AG04450 (cell line): ENCODE results near the gene MSI2. TPM values are rescaled to one million over a fixed set of nuclear protein-coding genes. Genes with fewer than 3 reads are reported as not detected.

ENCODE experiments used
- CTCF ChIA-PET: fragments of 300-600, 350-600 bp; formaldehyde crosslinking; extraction: SDS; loops from one replicate; lab custom pipeline; 2022; ENCODE audit warnings: antibody characterized with exemption, inconsistent platforms; lab: Charles Lee
- POLR2A ChIA-PET: fragments of 350-600 bp; formaldehyde crosslinking; extraction: SDS; loops from one replicate; lab custom pipeline; 2021; ENCODE audit warnings: antibody characterized with exemption, inconsistent platforms; lab: Yijun Ruan, JAX
- DNase-seq: peaks from one replicate; pipeline ENCODE4 v3.0.0-alpha.2; 2011; ENCODE audit warnings: low read depth, low spot score
- H3K27ac ChIP-seq: one replicate; pipeline ENCODE4 v1.5.1; 2012; ENCODE audit warnings: low read depth, low read length, control low read depth
- H3K27me3 ChIP-seq: one replicate; pipeline ENCODE4 v1.6.0; 2012; ENCODE audit warnings: low read length; ENCODE audit not compliant: control insufficient read depth, insufficient read depth
- H3K4me3 ChIP-seq: 2 replicates; pipeline ENCODE4 v1.5.1; 2011; ENCODE audit warnings: mild to moderate bottlenecking, low read depth, low read length, control low read depth
- H3K9me3 ChIP-seq: 2 replicates; pipeline ENCODE4 v1.5.1; 2012; ENCODE audit warnings: low read length; ENCODE audit not compliant: control insufficient read depth, insufficient read depth
- CTCF ChIP-seq: IDR thresholded peaks from 2 replicates; pipeline ENCODE4 v1.5.1; 2011; ENCODE audit warnings: low read depth, low read length, control low read depth, inconsistent platforms
- polyA plus RNA-seq: library from polyadenylated mRNA; depleted of rRNA; stranded (reverse); fragments of >200 nt; gene quantifications from 2 replicates; pipeline ENCODE4 v1.2.3, GENCODE V29; 2011

Gene MSI2
- polyA plus RNA-seq, 1 experiment = 26.2 TPM

DNA sequence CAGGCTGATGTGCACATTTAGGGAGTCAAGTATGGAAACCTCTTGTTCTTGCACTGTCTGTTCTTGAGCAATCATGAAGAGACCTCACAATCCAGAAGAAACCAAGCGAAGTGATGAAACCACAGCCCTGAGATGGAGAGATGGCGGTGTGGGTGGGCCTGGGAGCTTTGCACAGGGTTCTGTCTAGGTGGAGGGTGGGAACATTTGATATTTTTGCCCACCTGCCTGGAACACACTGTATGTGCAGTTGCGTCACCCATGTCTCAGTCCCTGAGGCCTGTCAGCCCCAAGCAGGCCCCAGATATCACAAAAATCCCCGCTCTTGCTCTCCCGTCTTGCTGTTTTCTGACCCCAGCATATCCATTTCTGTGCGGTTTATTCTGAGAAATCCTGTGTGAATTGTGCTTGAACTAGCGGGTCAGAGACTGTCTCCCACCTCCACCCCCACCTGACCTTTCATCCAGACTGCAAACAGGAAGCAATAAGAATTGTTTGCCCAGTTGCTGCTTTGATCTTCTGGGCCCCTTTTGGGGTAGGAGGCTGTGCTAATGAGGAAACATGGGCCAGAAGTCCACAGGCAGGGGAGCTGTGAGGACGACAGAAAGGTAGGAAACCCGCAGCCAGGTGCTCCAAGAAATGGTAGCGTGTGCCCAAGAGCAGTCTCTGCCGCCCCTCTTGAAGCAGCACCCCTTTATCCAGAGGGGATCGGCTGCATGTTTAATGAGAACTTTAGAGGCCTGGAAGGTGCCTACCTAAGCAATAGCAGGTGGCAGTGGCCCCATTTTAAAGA is 304.9 kb downstream of the MSI2 start:
- POLR2A ChIA-PET = no interaction called here
- no peak overlapping the region for H3K27ac ChIP-seq
- TF ChIP-seq CTCF = no peak
- H3K9me3 ChIP-seq = no peaks in the 10 kb centered on the region
- no peak overlapping the region for H3K4me3 ChIP-seq
- no peak for DNase-seq
- H3K27me3 ChIP-seq = no peaks in the 10 kb centered on the region
- CTCF ChIA-PET = interaction anchor here (1.0 to 1.4 kb wide), 2 partner anchors 111 to 318 kb away, joined by 3 to 4 read pairs; no protein-coding TSS in a partner anchor

- H3K27ac ChIP-seq = no peak overlapping the region
- ChIA-PET POLR2A (no interaction called here), CTCF (interaction anchor here (0.6 to 1.4 kb wide), 3 partner anchors 110 to 1112 kb away, joined by 3 to 4 read pairs (median 3); no protein-coding TSS in a partner anchor)
- DNase-seq = no peak
- H3K9me3 ChIP-seq = no peaks in the 10 kb centered on the region
- TF ChIP-seq CTCF = no peak
- no peak overlapping the region for H3K4me3 ChIP-seq
- H3K27me3 ChIP-seq = no peaks in the 10 kb centered on the region
Measured at GRCh38 chr17:57562184-57562698, 305.9 kb downstream of the MSI2 start.

GRCh38 chr17:57563958-57564357 is 307.6 kb downstream of the MSI2 start:
- Histone ChIP-seq H3K9me3 (no peaks in the 10 kb centered on the region), H3K4me3 (no peak overlapping the region), H3K27me3 (no peaks in the 10 kb centered on the region), H3K27ac (no peak overlapping the region)
- ChIA-PET CTCF (interaction anchor here (1.2 kb wide), 1 partner anchor 108 kb away, joined by 3 read pairs; no protein-coding TSS in a partner anchor), POLR2A (no interaction called here)
- no peak for TF ChIP-seq CTCF
- no peak for DNase-seq

DNA sequence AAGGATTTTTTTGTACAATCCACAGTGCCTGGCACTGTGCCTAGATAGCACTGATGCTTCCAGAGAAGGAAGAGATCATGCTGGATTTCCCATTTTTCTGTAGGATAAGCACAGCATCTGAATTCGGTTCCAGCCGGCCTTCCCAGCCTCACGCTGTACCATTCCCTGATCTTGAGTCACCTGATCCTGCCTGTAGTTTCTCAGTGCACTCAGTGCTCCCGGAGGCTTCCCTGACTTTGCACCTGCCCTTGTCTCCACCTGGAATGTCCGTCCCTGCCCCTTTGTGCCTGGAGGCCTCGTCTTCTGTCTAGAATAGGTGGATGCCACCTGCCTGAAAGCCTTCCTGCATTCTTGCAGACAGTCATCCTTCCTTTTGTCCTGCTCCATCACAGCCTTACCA is 308.9 kb downstream of the MSI2 start:
- Histone ChIP-seq H3K27ac (no peak overlapping the region), H3K4me3 (no peak overlapping the region), H3K9me3 (no peaks in the 10 kb centered on the region), H3K27me3 (no peaks in the 10 kb centered on the region)
- no peak for TF ChIP-seq CTCF
- CTCF ChIA-PET = no interaction called here
- POLR2A ChIA-PET = no interaction called here
- no peak for DNase-seq

- no peak for TF ChIP-seq CTCF
- ChIA-PET POLR2A (no interaction called here), CTCF (interaction anchor here (1.8 kb wide), 1 partner anchor 14 kb away, joined by 6 read pairs; no protein-coding TSS in a partner anchor)
- Histone ChIP-seq H3K4me3 (no peak overlapping the region), H3K27ac (no peak overlapping the region), H3K9me3 (no peaks in the 10 kb centered on the region), H3K27me3 (no peaks in the 10 kb centered on the region)
- DNase-seq = no peak
Measured at GRCh38 chr17:57566721-57567120, 310.4 kb downstream of the MSI2 start.
